ENCODE data around the gene OR6Q1. TPM values are rescaled to one million over a fixed set of nuclear protein-coding genes. Genes with fewer than 3 reads are reported as not detected.
A peak's percentile ranks its signal among the peaks of the same experiment; 100 is the strongest.

The OR6Q1 gene
- total and polyA plus RNA-seq, 2 of the 13 experiments (the other 11 are each of a cell fraction or from before 2014, with no cell fraction given): not detected

DNA sequence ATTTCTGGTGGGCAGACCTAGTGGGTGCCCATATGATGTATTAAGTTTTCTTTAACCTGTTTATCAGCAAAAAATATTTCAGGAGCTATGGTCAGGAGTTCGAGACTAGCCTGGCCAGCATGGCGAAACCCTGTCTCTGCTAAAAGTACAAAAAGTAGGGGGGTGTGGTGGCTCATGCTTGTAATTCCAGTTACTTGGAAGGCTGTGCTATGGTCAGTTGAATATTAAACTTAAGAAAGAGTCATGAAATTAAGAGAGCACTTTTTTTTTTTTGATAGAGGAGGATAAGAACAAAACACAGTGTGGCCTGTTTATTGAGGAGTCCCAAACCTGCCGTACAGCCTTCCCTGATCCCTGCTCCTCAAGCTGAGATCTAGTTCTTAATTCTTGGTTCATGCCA, 29.8 kb downstream of the OR6Q1 start:
- ChIA-PET POLR2A (interaction anchor here (1.3 kb wide), 1 partner anchor 9 kb away, joined by 4 read pairs; no protein-coding TSS in a partner anchor), CTCF (ENCODE audit: low intra/inter-chr PET ratio, low total read pairs) (no interaction called here)
- 93% methylated on average over 3 of the region's 3 CpGs for WGBS (ENCODE audit: low lambda C conversion rate)
- no peaks in the 10 kb centered on the region for H3K27me3 ChIP-seq (ENCODE audit: control insufficient read depth in 1 of 2, insufficient read depth in 2 of 2, low read length in 2 of 2)
- no TSS peak for BruUV-seq (replicated peaks)
- peak overlapping the region; percentile 39; the same call in 1 of the 2 replicates for H3K9ac ChIP-seq (ENCODE audit: insufficient read depth, low read depth, low read length)
- no peaks in the 10 kb centered on the region for H3K36me3 ChIP-seq (replicated peaks in 1 of 2; ENCODE audit: control insufficient read depth in 1 of 2, insufficient read depth in 2 of 2, low read length in 2 of 2)
- peaks cover 94% of the 10 kb centered on the region for H3K4me1 ChIP-seq (ENCODE audit: insufficient read depth, low read length)
- peak overlapping the region; percentile 60 for H3K27ac ChIP-seq (ENCODE audit: extremely low read length, insufficient read depth, low read length)
- no peak for FAIRE-seq
- H3K4me2 ChIP-seq (ENCODE audit: low read depth, low read length): peak overlapping the region; percentile 50
- H2AFZ ChIP-seq (ENCODE audit: low read length): no peak overlapping the region
- H3K4me3 ChIP-seq (replicated peaks in 1 of 3; ENCODE audit: insufficient read depth in 1 of 3, low read depth in 2 of 3, low read length in 3 of 3): peak overlapping the region in 1 of 3 experiments; percentile 35; a peak in 1 of 6 replicates
- no peaks in the 10 kb centered on the region for H3K9me3 ChIP-seq (ENCODE audit: low read length)
- ATAC-seq: no peak
- H4K20me1 ChIP-seq (ENCODE audit: insufficient read depth, low read length): no peaks in the 10 kb centered on the region
- intact Hi-C loops (cut with micrococcal nuclease; ENCODE audit: unreplicated experiment): loop anchor here (10.0 kb wide), 1 partner anchor 454 kb away; no protein-coding TSS in a partner anchor
- H3K79me2 ChIP-seq (ENCODE audit: insufficient read depth, low read length): no peaks in the 10 kb centered on the region
- in situ Hi-C loops (cut with HindIII; ENCODE audit: extremely low pct_ligation_motif_present, low pct_unique_long_range_greater_than_20kb): no loop called here
- no peak for DNase-seq (ENCODE audit: low spot score)
- TF ChIP-seq, protein P1, sequence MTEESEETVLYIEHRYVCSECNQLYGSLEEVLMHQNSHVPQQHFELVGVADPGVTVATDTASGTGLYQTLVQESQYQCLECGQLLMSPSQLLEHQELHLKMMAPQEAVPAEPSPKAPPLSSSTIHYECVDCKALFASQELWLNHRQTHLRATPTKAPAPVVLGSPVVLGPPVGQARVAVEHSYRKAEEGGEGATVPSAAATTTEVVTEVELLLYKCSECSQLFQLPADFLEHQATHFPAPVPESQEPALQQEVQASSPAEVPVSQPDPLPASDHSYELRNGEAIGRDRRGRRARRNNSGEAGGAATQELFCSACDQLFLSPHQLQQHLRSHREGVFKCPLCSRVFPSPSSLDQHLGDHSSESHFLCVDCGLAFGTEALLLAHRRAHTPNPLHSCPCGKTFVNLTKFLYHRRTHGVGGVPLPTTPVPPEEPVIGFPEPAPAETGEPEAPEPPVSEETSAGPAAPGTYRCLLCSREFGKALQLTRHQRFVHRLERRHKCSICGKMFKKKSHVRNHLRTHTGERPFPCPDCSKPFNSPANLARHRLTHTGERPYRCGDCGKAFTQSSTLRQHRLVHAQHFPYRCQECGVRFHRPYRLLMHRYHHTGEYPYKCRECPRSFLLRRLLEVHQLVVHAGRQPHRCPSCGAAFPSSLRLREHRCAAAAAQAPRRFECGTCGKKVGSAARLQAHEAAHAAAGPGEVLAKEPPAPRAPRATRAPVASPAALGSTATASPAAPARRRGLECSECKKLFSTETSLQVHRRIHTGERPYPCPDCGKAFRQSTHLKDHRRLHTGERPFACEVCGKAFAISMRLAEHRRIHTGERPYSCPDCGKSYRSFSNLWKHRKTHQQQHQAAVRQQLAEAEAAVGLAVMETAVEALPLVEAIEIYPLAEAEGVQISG (CRISPR knock-in tag; IDR thresholded peaks at IDR 0.05): no peak
- TF ChIP-seq DBP (CRISPR knock-in tag; IDR thresholded peaks at IDR 0.05; ENCODE audit: not compliant biosample characterization) (no peak), SPEN (CRISPR knock-in tag; IDR thresholded peaks at IDR 0.05; ENCODE audit: low read depth) (no peak), HIVEP1 (CRISPR knock-in tag; IDR thresholded peaks at IDR 0.05) (no peak), ZSCAN20 (CRISPR knock-in tag; IDR thresholded peaks at IDR 0.05; ENCODE audit: borderline replicate concordance) (no peak), ZNF432 (CRISPR knock-in tag; IDR thresholded peaks at IDR 0.05; ENCODE audit: borderline replicate concordance) (no peak), ELF1 (CRISPR knock-in tag; IDR thresholded peaks at IDR 0.05) (no peak), NONO (IDR thresholded peaks at IDR 0.05) (no peak), NONO (CRISPR knock-in tag; conservative IDR thresholded peaks at IDR 0.05) (no peak), MEF2D (CRISPR knock-in tag; IDR thresholded peaks at IDR 0.05) (no peak), REST (IDR thresholded peaks at IDR 0.05; ENCODE audit: borderline replicate concordance in 1 of 2, low read depth in 1 of 2, low read length in 2 of 2) (no peak), ZNF232 (CRISPR knock-in tag; IDR thresholded peaks at IDR 0.05; ENCODE audit: borderline replicate concordance) (no peak), ZNF788 (CRISPR knock-in tag; IDR thresholded peaks at IDR 0.05; ENCODE audit: borderline replicate concordance) (no peak), ZNF546 (CRISPR knock-in tag; conservative IDR thresholded peaks at IDR 0.05) (no peak), ZBTB3 (CRISPR knock-in tag; IDR thresholded peaks at IDR 0.05; ENCODE audit: borderline replicate concordance, low read depth) (no peak)
- TF ChIP-seq, protein P2, sequence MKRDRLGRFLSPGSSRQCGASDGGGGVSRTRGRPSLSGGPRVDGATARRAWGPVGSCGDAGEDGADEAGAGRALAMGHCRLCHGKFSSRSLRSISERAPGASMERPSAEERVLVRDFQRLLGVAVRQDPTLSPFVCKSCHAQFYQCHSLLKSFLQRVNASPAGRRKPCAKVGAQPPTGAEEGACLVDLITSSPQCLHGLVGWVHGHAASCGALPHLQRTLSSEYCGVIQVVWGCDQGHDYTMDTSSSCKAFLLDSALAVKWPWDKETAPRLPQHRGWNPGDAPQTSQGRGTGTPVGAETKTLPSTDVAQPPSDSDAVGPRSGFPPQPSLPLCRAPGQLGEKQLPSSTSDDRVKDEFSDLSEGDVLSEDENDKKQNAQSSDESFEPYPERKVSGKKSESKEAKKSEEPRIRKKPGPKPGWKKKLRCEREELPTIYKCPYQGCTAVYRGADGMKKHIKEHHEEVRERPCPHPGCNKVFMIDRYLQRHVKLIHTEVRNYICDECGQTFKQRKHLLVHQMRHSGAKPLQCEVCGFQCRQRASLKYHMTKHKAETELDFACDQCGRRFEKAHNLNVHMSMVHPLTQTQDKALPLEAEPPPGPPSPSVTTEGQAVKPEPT (CRISPR knock-in tag; IDR thresholded peaks at IDR 0.05; ENCODE audit: low read depth): no peak
